Measurements from ENCODE around the gene MRPS7.

The MRPS7 gene

DNA sequence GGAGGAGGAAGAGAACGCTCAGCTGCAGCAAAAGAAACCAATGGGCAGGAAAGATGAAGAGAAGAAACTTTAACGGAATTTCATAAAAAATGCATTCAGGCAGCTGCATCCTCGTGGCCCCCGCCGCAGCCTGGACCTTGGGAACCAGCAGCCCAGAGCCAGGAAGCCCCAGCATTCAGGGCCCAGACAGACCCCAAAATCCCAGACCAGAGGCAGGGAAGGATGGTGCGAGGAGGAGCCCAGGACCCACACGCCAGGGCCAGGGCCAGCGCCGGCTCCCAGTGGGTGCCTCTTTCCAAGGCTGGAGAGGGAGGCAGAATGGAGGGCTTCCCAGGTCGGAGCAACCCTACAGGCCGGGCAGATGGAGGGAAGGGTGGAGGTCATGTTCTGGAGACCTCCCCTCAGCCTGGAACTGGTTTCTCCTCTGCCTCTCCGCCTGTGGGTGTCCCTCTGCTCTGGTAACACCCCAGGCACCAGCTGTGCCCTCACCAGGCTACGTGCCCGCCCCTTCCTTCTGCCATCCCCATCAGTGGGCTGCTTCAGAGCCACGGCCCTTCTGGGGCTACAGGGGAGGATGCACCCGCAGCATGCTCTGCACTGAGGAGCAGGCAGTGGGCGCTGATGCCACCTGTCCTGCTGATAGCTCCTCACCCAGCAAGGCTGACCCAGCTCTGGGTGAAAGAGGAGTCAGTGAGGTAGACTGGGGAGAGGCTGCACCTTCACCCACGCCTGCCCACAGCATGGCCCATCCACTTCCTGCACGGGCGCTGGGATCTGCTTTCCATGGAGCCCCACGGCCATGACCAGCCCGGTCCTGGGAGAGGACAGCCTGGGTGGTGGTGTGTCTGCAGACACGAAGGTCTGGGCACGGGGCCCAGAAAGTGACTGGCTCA, 10.5 kb downstream of the MRPS7 start (continued):
- TF ChIP-seq, protein P1, sequence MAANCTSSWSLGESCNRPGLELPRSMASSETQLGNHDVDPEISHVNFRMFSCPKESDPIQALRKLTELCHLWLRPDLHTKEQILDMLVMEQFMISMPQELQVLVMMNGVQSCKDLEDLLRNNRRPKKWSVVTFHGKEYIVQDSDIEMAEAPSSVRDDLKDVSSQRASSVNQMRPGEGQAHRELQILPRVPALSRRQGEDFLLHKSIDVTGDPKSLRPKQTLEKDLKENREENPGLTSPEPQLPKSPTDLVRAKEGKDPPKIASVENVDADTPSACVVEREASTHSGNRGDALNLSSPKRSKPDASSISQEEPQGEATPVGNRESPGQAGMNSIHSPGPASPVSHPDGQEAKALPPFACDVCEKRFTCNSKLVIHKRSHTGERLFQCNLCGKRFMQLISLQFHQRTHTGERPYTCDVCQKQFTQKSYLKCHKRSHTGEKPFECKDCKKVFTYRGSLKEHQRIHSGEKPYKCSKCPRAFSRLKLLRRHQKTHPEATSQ (tag by site-specific recombination; IDR thresholded peaks at IDR 0.05), result no peak
- TF ChIP-seq ZNF837 (tag by site-specific recombination; IDR thresholded peaks at IDR 0.05) (0 out of 2 replicates have a peak, but pooled peaks have one; percentile 10), ZNF416 (tag by site-specific recombination; IDR thresholded peaks at IDR 0.05) (no peak), ZNF169 (tag by site-specific recombination; IDR thresholded peaks at IDR 0.05) (no peak), SALL2 (tag by site-specific recombination; IDR thresholded peaks at IDR 0.05; ENCODE audit: borderline replicate concordance) (no peak), ZNF768 (tag by site-specific recombination; IDR thresholded peaks at IDR 0.05) (no peak), ZNF433 (tag by site-specific recombination; IDR thresholded peaks at IDR 0.05; ENCODE audit: low read depth) (no peak)
- TF ChIP-seq, protein P2, sequence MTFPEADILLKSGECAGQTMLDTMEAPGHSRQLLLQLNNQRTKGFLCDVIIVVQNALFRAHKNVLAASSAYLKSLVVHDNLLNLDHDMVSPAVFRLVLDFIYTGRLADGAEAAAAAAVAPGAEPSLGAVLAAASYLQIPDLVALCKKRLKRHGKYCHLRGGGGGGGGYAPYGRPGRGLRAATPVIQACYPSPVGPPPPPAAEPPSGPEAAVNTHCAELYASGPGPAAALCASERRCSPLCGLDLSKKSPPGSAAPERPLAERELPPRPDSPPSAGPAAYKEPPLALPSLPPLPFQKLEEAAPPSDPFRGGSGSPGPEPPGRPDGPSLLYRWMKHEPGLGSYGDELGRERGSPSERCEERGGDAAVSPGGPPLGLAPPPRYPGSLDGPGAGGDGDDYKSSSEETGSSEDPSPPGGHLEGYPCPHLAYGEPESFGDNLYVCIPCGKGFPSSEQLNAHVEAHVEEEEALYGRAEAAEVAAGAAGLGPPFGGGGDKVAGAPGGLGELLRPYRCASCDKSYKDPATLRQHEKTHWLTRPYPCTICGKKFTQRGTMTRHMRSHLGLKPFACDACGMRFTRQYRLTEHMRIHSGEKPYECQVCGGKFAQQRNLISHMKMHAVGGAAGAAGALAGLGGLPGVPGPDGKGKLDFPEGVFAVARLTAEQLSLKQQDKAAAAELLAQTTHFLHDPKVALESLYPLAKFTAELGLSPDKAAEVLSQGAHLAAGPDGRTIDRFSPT (tag by site-specific recombination; IDR thresholded peaks at IDR 0.05), result peak; percentile 84
- TF ChIP-seq, protein P3, sequence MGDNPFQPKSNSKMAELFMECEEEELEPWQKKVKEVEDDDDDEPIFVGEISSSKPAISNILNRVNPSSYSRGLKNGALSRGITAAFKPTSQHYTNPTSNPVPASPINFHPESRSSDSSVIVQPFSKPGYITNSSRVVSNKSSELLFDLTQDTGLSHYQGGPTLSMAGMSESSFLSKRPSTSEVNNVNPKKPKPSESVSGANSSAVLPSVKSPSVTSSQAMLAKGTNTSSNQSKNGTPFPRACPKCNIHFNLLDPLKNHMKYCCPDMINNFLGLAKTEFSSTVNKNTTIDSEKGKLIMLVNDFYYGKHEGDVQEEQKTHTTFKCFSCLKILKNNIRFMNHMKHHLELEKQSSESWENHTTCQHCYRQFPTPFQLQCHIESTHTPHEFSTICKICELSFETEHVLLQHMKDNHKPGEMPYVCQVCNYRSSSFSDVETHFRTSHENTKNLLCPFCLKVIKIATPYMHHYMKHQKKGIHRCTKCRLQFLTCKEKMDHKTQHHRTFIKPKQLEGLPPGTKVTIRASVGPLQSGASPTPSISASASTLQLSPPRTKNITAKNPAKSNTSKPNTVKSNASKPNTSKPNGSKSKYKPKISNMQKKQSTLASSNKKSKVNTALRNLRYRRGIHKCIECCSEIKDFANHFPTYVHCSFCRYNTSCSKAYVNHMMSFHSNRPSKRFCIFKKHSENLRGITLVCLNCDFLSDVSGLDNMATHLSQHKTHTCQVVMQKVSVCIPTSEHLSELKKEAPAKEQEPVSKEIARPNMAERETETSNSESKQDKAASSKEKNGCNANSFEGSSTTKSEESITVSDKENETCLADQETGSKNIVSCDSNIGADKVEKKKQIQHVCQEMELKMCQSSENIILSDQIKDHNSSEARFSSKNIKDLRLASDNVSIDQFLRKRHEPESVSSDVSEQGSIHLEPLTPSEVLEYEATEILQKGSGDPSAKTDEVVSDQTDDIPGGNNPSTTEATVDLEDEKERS (tag by site-specific recombination; IDR thresholded peaks at IDR 0.05), result no peak

DNA sequence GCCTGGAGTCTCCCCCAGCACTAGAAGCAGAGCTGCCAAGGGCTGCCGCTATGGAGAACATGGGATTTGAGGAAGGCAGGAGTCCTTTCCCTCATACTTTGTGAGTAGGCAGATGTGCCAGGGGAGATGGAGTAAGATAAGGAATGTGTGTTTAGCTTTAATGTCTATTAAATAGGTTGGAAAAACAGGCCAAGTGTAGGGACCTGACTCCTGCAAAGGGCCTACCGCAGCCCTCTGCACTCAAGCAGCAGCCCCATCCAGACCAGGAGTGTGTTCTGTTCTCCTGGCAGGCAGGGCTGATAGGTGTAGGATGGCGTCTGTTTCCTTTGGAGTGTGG, 11.1 kb downstream of the MRPS7 start:
- TF ChIP-seq, protein P4, sequence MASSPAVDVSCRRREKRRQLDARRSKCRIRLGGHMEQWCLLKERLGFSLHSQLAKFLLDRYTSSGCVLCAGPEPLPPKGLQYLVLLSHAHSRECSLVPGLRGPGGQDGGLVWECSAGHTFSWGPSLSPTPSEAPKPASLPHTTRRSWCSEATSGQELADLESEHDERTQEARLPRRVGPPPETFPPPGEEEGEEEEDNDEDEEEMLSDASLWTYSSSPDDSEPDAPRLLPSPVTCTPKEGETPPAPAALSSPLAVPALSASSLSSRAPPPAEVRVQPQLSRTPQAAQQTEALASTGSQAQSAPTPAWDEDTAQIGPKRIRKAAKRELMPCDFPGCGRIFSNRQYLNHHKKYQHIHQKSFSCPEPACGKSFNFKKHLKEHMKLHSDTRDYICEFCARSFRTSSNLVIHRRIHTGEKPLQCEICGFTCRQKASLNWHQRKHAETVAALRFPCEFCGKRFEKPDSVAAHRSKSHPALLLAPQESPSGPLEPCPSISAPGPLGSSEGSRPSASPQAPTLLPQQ (tag by site-specific recombination; IDR thresholded peaks at IDR 0.05), result no peak
- TF ChIP-seq, protein P5, sequence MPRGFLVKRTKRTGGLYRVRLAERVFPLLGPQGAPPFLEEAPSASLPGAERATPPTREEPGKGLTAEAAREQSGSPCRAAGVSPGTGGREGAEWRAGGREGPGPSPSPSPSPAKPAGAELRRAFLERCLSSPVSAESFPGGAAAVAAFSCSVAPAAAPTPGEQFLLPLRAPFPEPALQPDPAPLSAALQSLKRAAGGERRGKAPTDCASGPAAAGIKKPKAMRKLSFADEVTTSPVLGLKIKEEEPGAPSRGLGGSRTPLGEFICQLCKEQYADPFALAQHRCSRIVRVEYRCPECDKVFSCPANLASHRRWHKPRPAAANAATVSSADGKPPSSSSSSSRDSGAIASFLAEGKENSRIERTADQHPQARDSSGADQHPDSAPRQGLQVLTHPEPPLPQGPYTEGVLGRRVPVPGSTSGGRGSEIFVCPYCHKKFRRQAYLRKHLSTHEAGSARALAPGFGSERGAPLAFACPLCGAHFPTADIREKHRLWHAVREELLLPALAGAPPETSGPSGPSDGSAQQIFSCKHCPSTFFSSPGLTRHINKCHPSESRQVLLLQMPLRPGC (tag by site-specific recombination; IDR thresholded peaks at IDR 0.05), result no peak
- TF ChIP-seq ZNF571 (tag by site-specific recombination; IDR thresholded peaks at IDR 0.05) (no peak), ZNF544 (tag by site-specific recombination; IDR thresholded peaks at IDR 0.05) (no peak), ZSCAN16 (tag by site-specific recombination; IDR thresholded peaks at IDR 0.05) (no peak), ZNF324 (tag by site-specific recombination; IDR thresholded peaks at IDR 0.05) (no peak), ZNF510 (tag by site-specific recombination; IDR thresholded peaks at IDR 0.05; ENCODE audit: insufficient replicate concordance) (no peak), ZNF10 (tag by site-specific recombination; IDR thresholded peaks at IDR 0.05) (no peak), ZNF311 (tag by site-specific recombination; IDR thresholded peaks at IDR 0.05; ENCODE audit: borderline replicate concordance) (no peak), ZNF555 (tag by site-specific recombination; conservative IDR thresholded peaks at IDR 0.05) (no peak), ZNF169 (tag by site-specific recombination; IDR thresholded peaks at IDR 0.05) (no peak), ZNF292 (tag by site-specific recombination; IDR thresholded peaks at IDR 0.05; ENCODE audit: borderline replicate concordance, low read depth) (no peak)
- TF ChIP-seq, protein P6, sequence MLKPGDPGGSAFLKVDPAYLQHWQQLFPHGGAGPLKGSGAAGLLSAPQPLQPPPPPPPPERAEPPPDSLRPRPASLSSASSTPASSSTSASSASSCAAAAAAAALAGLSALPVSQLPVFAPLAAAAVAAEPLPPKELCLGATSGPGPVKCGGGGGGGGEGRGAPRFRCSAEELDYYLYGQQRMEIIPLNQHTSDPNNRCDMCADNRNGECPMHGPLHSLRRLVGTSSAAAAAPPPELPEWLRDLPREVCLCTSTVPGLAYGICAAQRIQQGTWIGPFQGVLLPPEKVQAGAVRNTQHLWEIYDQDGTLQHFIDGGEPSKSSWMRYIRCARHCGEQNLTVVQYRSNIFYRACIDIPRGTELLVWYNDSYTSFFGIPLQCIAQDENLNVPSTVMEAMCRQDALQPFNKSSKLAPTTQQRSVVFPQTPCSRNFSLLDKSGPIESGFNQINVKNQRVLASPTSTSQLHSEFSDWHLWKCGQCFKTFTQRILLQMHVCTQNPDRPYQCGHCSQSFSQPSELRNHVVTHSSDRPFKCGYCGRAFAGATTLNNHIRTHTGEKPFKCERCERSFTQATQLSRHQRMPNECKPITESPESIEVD (tag by site-specific recombination; IDR thresholded peaks at IDR 0.05), result no peak
- Histone ChIP-seq H3K27ac (ENCODE audit: extremely low read depth, low read depth, low read length) (peak overlapping the region; percentile 94; the same call in 1 of the 2 replicates), H3K4me3 (ENCODE audit: low read depth, low read length) (no peak overlapping the region), H3K36me3 (ENCODE audit: control insufficient read depth in 2 of 2, insufficient read depth in 1 of 2, low read length in 2 of 2) (peaks cover 5 to 37% of the 10 kb centered on the region in 2 experiments; a peak in 2 of 3 replicates), H3K9me3 (ENCODE audit: control insufficient read depth, insufficient read depth, low read depth, low read length) (no peaks in the 10 kb centered on the region), H3K4me1 (ENCODE audit: control insufficient read depth, insufficient read depth, low read length) (peaks cover 4% of the 10 kb centered on the region; the same call in 1 of the 2 replicates)
- ChIA-PET CTCF (interaction anchor here (0.7 to 5.1 kb wide), 7 partner anchors 8 to 254 kb away, joined by 3 to 61 read pairs (median 4); partner anchors contain the start of genes GGA3, MRPS7 and SLC25A19), POLR2A (interaction anchor here (1.0 to 6.6 kb wide), 6 partner anchors 11 to 140 kb away, joined by 4 to 111 read pairs (median 22); partner anchors contain the start of genes GGA3, GRB2, MRPS7 and SLC25A19)

Measured in HEK293 (cell line).